WTC11 (cell line): ENCODE data around the gene CKB.

Experiments
- CREM ChIP-seq: sonication (generic); formaldehyde crosslinking; IDR thresholded peaks from 2 replicates; pipeline ENCODE4 v1.8.1; 2022; ENCODE audit warnings: mild to moderate bottlenecking, missing genetic modification reagents, moderate library complexity
- FOXK1 ChIP-seq: sonication (generic); formaldehyde crosslinking; IDR thresholded peaks from 2 replicates; pipeline ENCODE4 v1.8.0; 2022; ENCODE audit warnings: mild to moderate bottlenecking, moderate library complexity, missing genetic modification reagents
- GTF2I ChIP-seq: fragments of 250-450 bp; sonication (Bioruptor Pico); conservative IDR thresholded peaks from 2 replicates; pipeline ENCODE4 v1.4.0; 2021; ENCODE audit warnings: mild to moderate bottlenecking
- ZNF138 ChIP-seq: sonication (generic); formaldehyde crosslinking; conservative IDR thresholded peaks from 2 replicates; pipeline ENCODE4 v1.8.1; 2022; ENCODE audit warnings: mild to moderate bottlenecking, moderate library complexity, missing genetic modification reagents
- ZNF232 ChIP-seq: sonication (generic); formaldehyde crosslinking; IDR thresholded peaks from 2 replicates; pipeline ENCODE4 v1.8.0; 2022; ENCODE audit warnings: mild to moderate bottlenecking, missing genetic modification reagents
- TF ChIP-seq, protein P1 (sequence below): sonication (generic); formaldehyde crosslinking; IDR thresholded peaks from 2 replicates; pipeline ENCODE4 v1.8.0; 2022; ENCODE audit warnings: mild to moderate bottlenecking, missing genetic modification reagents
- TF ChIP-seq, protein P2 (sequence below): fragments of 200-600 bp; IDR thresholded peaks from 2 replicates; pipeline ENCODE4 v1.8.0; 2022; ENCODE audit warnings: antibody characterized with exemption
- TF ChIP-seq, protein P3 (sequence below): sonication (generic); formaldehyde crosslinking; IDR thresholded peaks from 2 replicates; pipeline ENCODE4 v1.8.0; 2023; ENCODE audit warnings: mild to moderate bottlenecking, missing genetic modification reagents
- TF ChIP-seq, protein P4 (sequence below): sonication (generic); formaldehyde crosslinking; IDR thresholded peaks from 2 replicates; pipeline ENCODE4 v1.8.0; 2022; ENCODE audit warnings: mild to moderate bottlenecking, missing genetic modification reagents

DNA sequence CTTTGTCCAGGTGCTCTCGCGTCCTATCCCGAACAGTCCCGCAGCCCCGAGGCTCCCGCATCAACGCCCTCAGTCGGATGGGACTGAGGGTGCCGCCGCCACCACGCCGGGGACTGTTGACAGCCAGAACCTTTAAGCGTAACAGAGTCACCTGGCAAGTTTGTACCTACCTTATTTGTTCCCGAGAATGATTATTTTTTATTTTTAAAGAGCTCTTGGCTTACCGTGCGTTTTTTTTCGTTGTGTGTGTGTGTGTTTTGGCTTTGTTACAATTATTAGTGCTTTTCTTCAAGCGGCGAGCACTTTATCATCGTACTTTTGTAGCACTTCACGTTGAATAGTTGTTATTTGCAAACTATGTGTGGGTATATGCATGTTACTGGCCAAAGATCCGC, 40.6 kb upstream of the CKB start:
- TF ChIP-seq, protein P1, sequence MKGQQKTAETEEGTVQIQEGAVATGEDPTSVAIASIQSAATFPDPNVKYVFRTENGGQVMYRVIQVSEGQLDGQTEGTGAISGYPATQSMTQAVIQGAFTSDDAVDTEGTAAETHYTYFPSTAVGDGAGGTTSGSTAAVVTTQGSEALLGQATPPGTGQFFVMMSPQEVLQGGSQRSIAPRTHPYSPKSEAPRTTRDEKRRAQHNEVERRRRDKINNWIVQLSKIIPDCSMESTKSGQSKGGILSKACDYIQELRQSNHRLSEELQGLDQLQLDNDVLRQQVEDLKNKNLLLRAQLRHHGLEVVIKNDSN (CRISPR knock-in tag), result no peak
- TF ChIP-seq, protein P2, sequence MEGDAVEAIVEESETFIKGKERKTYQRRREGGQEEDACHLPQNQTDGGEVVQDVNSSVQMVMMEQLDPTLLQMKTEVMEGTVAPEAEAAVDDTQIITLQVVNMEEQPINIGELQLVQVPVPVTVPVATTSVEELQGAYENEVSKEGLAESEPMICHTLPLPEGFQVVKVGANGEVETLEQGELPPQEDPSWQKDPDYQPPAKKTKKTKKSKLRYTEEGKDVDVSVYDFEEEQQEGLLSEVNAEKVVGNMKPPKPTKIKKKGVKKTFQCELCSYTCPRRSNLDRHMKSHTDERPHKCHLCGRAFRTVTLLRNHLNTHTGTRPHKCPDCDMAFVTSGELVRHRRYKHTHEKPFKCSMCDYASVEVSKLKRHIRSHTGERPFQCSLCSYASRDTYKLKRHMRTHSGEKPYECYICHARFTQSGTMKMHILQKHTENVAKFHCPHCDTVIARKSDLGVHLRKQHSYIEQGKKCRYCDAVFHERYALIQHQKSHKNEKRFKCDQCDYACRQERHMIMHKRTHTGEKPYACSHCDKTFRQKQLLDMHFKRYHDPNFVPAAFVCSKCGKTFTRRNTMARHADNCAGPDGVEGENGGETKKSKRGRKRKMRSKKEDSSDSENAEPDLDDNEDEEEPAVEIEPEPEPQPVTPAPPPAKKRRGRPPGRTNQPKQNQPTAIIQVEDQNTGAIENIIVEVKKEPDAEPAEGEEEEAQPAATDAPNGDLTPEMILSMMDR, result no peak
- TF ChIP-seq ZNF138 (no peak), FOXK1 (CRISPR knock-in tag) (no peak), CREM (CRISPR knock-in tag) (no peak), ZNF232 (CRISPR knock-in tag) (no peak), GTF2I (CRISPR knock-in tag) (no peak)
- TF ChIP-seq, protein P3, sequence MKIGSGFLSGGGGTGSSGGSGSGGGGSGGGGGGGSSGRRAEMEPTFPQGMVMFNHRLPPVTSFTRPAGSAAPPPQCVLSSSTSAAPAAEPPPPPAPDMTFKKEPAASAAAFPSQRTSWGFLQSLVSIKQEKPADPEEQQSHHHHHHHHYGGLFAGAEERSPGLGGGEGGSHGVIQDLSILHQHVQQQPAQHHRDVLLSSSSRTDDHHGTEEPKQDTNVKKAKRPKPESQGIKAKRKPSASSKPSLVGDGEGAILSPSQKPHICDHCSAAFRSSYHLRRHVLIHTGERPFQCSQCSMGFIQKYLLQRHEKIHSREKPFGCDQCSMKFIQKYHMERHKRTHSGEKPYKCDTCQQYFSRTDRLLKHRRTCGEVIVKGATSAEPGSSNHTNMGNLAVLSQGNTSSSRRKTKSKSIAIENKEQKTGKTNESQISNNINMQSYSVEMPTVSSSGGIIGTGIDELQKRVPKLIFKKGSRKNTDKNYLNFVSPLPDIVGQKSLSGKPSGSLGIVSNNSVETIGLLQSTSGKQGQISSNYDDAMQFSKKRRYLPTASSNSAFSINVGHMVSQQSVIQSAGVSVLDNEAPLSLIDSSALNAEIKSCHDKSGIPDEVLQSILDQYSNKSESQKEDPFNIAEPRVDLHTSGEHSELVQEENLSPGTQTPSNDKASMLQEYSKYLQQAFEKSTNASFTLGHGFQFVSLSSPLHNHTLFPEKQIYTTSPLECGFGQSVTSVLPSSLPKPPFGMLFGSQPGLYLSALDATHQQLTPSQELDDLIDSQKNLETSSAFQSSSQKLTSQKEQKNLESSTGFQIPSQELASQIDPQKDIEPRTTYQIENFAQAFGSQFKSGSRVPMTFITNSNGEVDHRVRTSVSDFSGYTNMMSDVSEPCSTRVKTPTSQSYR (CRISPR knock-in tag), result no peak
- TF ChIP-seq, protein P4, sequence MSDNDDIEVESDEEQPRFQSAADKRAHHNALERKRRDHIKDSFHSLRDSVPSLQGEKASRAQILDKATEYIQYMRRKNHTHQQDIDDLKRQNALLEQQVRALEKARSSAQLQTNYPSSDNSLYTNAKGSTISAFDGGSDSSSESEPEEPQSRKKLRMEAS, result no peak
